Measurements from ENCODE around the gene PIP5KL1. TPM values are rescaled to one million over a fixed set of nuclear protein-coding genes. Genes with fewer than 3 reads are reported as not detected.
"Not testable (repeated sequence)": the region's sequence is repeated elsewhere in the genome, so short reads cannot be mapped to it uniquely, and the experiment has no call there.

PIP5KL1 gene
- total RNA-seq, 1 donor from 2014 or later: 4.3 TPM

GRCh38 chr9:127883959-127884358, 46.6 kb downstream of the PIP5KL1 start:
- H3K36me3 Mint-ChIP-seq (ENCODE audit: low read depth): peaks cover 15% of the 10 kb centered on the region
- no peaks in the 10 kb centered on the region for H3K9me3 Mint-ChIP-seq (ENCODE audit: low read depth)
- peak overlapping the region; percentile 27 for H3K27ac Mint-ChIP-seq (ENCODE audit: unreplicated experiment)
- H3K4me1 Mint-ChIP-seq (ENCODE audit: low read depth): peaks cover 24% of the 10 kb centered on the region
- H3K4me3 Mint-ChIP-seq (ENCODE audit: unreplicated experiment): no peak overlapping the region
- no peak for DNase-seq (ENCODE audit: low spot score)
- TF ChIP-seq CTCF (IDR thresholded peaks at IDR 0.05): no peak
- H3K27me3 Mint-ChIP-seq (ENCODE audit: low read depth): no peaks in the 10 kb centered on the region

GRCh38 chr9:127881715-127882114, 48.9 kb downstream of the PIP5KL1 start:
- H3K4me1 Mint-ChIP-seq (ENCODE audit: low read depth): peaks cover 39% of the 10 kb centered on the region
- not testable (repeated sequence) for H3K27ac Mint-ChIP-seq (ENCODE audit: unreplicated experiment); H3K4me3 Mint-ChIP-seq (ENCODE audit: unreplicated experiment); H3K9me3 Mint-ChIP-seq (ENCODE audit: low read depth); H3K27me3 Mint-ChIP-seq (ENCODE audit: low read depth); DNase-seq (ENCODE audit: low spot score); H3K36me3 Mint-ChIP-seq (ENCODE audit: low read depth)

- DNase-seq (ENCODE audit: low spot score): no peak
- Mint-ChIP-seq H3K36me3 (ENCODE audit: low read depth) (peaks cover 3% of the 10 kb centered on the region), H3K27me3 (ENCODE audit: low read depth) (no peaks in the 10 kb centered on the region), H3K4me1 (ENCODE audit: low read depth) (peaks cover 43% of the 10 kb centered on the region), H3K9me3 (ENCODE audit: low read depth) (no peaks in the 10 kb centered on the region), H3K27ac (ENCODE audit: unreplicated experiment) (no peak overlapping the region), H3K4me3 (ENCODE audit: unreplicated experiment) (no peak overlapping the region)
- no peak for TF ChIP-seq CTCF (IDR thresholded peaks at IDR 0.05)
Observed at GRCh38 chr9:127880143-127880542, 50.4 kb downstream of the PIP5KL1 start.

GRCh38 chr9:127878652-127879390, 51.8 kb downstream of the PIP5KL1 start:
- H3K27ac Mint-ChIP-seq (ENCODE audit: unreplicated experiment): no peak overlapping the region

GRCh38 chr9:127878001-127878651, 52.5 kb downstream of the PIP5KL1 start:
- Mint-ChIP-seq H3K27ac (ENCODE audit: unreplicated experiment) (no peak overlapping the region), H3K9me3 (ENCODE audit: low read depth) (no peaks in the 10 kb centered on the region), H3K4me1 (ENCODE audit: low read depth) (peaks cover 41% of the 10 kb centered on the region), H3K4me3 (ENCODE audit: unreplicated experiment) (peak overlapping the region; percentile 80), H3K27me3 (ENCODE audit: low read depth) (no peaks in the 10 kb centered on the region), H3K36me3 (ENCODE audit: low read depth) (no peaks in the 10 kb centered on the region)
- no peak for TF ChIP-seq CTCF (IDR thresholded peaks at IDR 0.05)
- no peak for DNase-seq (ENCODE audit: low spot score)

More at GRCh38 chr9:127878652-127879390, 51.8 kb downstream of the PIP5KL1 start:
- Mint-ChIP-seq H3K27me3 (ENCODE audit: low read depth) (no peaks in the 10 kb centered on the region), H3K36me3 (ENCODE audit: low read depth) (no peaks in the 10 kb centered on the region), H3K4me1 (ENCODE audit: low read depth) (peaks cover 40% of the 10 kb centered on the region), H3K4me3 (ENCODE audit: unreplicated experiment) (no peak overlapping the region), H3K9me3 (ENCODE audit: low read depth) (no peaks in the 10 kb centered on the region)
- DNase-seq (ENCODE audit: low spot score): no peak
- TF ChIP-seq CTCF (IDR thresholded peaks at IDR 0.05): no peak
